ENCODE results near the gene SMIM41.
A peak's percentile ranks its signal among the peaks of the same experiment; 100 is the strongest.

The SMIM41 gene

DNA sequence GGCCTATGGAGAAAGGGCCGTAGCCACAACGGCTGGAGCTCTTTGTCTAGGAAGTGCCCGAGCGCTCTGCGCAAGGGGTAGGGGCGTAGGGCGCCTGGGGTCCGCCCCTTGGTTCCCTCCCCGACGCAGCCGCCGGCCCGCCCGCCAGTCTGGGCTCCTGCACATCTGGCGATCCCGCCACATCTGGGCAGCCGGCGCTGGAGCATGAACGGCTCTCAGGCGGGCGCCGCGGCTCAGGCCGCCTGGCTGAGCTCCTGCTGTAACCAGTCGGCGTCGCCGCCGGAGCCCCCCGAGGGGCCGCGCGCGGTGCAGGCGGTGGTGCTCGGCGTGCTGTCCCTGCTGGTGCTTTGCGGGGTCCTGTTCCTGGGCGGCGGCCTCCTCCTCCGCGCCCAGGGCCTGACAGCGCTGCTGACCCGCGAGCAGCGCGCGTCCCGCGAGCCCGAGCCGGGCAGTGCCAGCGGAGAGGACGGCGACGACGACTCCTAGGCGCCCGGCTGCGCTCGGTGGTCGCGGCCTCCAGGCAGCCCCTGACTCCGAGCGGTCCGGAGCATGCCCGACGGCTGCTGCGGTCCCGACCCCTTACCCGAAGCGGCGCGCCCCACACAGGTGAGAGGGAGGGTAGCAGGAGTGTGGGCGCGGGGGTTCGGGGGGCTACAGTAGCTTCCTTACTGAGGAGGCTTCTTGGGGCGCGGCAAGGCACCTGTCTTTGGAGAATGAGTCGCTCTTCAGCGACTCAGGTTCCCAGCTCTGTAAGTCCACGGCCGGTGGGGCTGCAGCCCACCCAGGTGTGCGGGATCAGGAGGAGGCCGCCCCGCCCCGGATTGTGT lies at the start of gene SMIM41:
Gene SMIM41 (plus strand): TSS at position 129 of the 827 bp plus-strand sequence. CDS start 76 bp downstream, at position 205.
- no peak for DNase-seq (ENCODE audit: low read depth, low spot score)

- DNase-seq (ENCODE audit: low read depth, low spot score): no peak
Measured at GRCh38 chr12:52032446-52032803, 47.1 kb upstream of the SMIM41 start.

GRCh38 chr12:52032804-52033445 lies 46.6 kb upstream of the SMIM41 start:
- peak; percentile 80 for DNase-seq (ENCODE audit: low read depth, low spot score)

GRCh38 chr12:52033446-52034140 lies 45.9 kb upstream of the SMIM41 start:
- DNase-seq (ENCODE audit: low read depth, low spot score): no peak

DNA sequence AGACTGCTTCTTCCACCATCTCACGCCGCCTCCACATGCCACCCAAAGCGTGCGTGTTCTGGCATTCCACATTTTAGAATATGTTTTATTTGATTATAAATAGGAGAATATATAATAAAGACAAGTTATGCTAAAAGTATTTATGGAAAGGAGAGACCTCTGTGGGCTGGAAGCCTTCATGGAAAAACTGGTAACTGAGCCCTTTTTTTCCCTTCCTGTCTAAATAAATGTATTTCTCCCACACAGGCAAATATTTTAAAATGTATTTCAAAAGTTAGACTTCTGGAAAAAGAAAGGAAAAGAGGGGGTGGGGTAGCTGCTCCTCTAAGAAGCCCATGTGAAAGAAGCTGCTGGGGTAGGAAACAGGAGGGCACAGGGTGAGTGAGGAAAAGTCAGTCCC lies 44.3 kb upstream of the SMIM41 start:
- DNase-seq (ENCODE audit: low read depth, low spot score): no peak

- DNase-seq (ENCODE audit: low read depth, low spot score): no peak
Measured at GRCh38 chr12:52035926-52036325, 43.6 kb upstream of the SMIM41 start.

DNA sequence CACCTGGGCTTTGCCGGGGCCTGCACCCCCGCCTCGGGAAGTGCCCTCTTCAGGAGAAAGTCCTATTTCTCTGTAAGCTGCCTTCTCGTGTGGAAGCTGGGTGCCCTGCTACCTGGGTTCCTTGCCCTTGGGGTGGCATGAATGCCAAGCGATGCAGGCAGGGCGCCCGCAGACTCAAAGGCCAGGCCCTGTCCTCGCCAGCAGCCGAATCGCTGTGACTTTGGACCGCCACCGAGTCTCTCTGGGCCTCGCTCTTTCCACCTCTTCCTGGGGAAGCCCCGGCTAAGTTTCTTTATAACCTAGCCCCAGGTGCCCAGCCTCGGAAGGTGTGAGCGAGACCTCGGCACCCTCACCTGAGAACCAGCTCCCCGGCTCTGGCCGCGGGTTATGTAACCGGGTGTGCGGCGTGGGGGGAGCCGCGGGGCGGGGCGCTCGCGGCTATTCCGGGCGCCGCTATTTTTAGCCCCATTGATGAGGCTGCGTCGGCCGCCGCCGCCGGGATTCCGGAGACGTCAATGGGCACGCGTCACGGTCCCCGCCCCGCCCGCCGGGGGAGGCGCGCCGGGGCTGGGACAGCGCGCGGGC lies 42.8 kb upstream of the SMIM41 start:
- DNase-seq (ENCODE audit: low read depth, low spot score): no peak

- DNase-seq (ENCODE audit: low read depth, low spot score): no peak
Measured at GRCh38 chr12:52037248-52037861, 42.1 kb upstream of the SMIM41 start.

DNA sequence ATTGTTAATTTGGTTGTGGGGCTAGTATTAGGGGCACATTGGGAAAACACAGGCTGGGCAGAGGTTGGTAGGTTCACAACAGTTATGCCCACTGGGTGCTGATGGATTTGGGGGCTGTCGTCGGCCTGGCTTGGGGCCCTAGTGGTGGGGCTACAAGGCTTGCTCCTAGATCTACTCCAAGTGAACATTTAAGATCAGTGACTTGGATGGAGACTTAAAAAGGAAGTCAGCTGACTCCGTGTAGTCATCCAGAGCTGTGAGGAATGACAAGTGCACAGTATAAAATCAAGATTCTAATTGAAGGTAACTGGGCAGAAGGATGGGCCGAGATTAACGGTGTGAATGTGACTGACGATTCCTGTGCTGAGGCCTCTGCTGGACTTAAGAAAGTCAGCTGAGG lies 41.1 kb upstream of the SMIM41 start:
- no peak for DNase-seq (ENCODE audit: low read depth, low spot score)

GRCh38 chr12:52041035-52041434 lies 38.5 kb upstream of the SMIM41 start:
- DNase-seq (ENCODE audit: low read depth, low spot score): no peak

GRCh38 chr12:52041695-52042123 lies 37.8 kb upstream of the SMIM41 start:
- no peak for DNase-seq (ENCODE audit: low read depth, low spot score)

- no peak for DNase-seq (ENCODE audit: low read depth, low spot score)
Measured at GRCh38 chr12:52042706-52043385, 36.7 kb upstream of the SMIM41 start.

DNA sequence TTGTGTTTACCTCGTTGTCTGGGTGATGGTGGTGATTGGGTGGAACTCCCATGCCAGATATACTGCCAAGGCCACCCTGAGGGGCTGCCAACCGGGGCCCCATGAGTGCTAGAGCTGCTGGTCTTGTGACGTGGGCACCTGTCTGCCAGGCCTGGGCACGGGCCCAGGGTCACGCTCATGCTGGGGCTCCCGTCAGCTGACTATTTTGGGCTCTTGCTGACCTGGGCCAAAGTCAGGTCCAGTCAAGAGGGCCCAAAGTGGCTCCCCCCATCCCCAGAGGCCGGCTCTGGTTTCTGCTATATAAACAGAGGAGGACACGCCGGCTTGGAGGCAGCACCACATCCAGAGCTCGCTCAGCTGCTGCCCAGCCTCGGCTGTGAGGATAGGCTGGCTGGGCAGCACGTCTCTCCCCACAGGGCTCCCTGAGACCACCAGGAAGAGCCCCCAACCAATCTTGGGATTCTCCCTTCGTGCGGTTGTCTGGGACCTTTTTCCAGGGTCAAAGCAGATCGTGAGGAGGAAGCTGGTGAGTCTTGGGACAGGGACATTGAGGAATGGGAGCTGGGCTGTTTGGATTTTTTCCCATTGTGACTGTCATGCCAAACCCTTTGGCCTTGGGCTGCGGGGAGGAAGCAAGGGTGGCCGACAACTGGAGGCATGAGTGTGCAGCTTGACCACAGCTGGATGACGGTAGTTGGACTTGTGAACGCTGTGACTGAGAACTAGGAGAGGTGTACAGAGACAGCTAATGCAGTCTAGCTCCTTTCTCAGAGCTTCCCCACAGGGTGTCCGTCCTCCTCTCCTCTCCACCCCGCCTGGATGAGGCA lies 35.9 kb upstream of the SMIM41 start:
- no peak for DNase-seq (ENCODE audit: low read depth, low spot score)

GRCh38 chr12:52044292-52044983 lies 35.1 kb upstream of the SMIM41 start:
- no peak for DNase-seq (ENCODE audit: low read depth, low spot score)

DNA sequence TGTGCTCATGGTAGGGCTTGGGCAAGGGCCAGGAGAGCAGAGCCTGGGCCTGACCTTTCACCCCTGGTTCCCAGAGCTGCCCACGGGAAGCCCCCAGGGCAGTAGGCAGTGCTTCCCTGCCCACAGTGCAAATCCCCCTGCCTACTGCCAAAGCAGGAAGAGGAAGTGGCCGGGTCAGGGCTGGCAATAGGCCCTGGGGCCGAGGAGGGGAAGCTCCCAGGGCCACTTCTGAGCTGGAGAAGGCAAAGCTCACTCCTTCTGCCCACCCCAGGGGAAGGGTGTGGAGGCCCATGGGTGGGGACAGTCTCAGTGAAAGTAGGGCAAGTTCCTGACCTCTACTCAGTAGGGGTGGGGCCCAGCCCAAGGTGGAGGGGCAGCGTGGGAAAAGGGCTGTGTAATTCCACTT lies 33.7 kb upstream of the SMIM41 start:
- no peak for DNase-seq (ENCODE audit: low read depth, low spot score)

GRCh38 chr12:52046859-52047258 lies 32.6 kb upstream of the SMIM41 start:
- DNase-seq (ENCODE audit: low read depth, low spot score): no peak

- DNase-seq (ENCODE audit: low read depth, low spot score): no peak
Measured at GRCh38 chr12:52049286-52049685, 30.2 kb upstream of the SMIM41 start.

DNA sequence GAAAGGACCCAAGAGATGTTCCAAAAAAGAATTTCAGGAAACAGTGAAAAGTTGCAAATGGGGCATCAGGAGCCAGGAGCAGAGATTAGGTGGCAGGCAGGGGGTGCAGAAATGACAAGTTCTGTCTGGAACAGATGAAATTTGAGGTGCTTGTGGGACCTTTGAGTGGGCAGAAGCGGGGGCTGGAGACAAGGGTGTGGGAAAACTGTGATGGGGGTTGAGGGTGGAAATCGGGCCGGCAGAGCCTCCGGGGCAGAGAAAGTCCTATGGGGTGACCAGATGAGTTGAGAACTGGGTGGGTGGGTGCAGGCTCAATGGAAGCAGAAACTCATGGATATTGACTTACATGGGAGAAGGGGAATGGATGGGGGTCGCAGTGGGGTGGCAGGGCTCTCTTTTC lies 29.8 kb upstream of the SMIM41 start:
- no peak for DNase-seq (ENCODE audit: low read depth, low spot score)

DNA sequence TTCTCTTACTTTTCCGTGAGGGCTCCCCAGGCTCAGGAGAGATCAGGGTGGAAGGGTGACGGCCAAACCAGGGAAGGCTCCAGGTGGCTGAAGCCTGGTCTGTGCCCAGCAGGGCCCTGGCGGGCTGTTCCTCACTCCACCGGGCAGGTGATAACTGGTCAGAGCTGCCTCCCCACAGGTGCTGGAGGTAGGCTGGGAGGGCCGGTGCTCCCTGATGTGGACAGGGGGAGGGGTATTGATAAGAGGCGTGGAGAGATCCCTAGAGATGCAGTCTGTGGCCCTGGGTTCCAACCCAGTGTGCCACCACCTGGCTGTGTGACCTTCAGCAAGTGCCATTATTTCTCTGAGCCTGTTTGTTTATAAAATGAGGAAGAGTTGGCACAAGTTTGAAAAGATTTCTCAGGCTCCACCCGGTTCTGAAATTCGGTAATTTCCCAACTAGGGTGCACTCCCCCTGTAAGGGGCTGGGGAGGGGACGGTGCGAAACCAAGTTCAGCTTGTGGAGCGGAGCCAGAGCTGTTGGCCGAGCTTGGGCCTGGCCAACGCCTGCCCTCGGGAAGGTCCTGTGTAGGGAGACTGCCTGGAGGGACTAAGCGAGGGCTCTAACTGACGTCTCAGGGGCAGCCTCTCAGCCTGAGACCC lies 29.3 kb upstream of the SMIM41 start:
- no peak for DNase-seq (ENCODE audit: low read depth, low spot score)

All from brain pericyte (primary cell).